ENCODE measurements around the gene RXFP4.

DNA sequence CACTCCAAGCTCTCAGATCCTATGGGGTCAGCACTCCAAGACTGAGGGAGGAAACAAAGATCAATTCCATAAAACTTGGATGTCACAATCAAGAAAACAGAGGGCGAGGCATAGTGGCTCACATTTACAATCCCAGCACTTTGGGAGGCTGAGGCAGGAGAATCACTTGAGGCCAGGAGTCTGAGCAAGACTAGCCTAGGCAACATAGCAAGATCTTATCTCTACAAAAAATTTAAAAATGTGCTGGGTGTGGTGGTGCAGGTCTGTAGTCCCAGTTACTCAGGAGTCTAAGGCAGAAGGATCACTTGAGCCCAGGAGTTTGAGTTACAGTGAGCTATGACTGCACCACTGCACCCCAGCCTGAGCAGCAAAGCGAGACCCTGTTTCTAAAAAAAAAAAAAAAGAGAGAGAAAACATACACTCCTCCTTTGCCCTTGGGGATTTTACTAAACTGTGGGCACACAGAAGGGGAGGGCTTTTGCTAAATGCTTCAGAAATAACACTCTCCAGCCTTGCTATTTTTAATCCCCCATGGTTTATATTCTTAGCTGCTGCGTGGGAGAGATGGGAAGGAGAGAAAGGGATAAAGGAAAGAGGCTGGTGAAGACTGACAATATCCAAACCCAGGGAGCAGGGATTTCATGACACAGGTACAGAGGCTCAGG, 18.8 kb downstream of the RXFP4 start:
- TF ChIP-seq CTCF (IDR thresholded peaks at IDR 0.05) (no peak), POLR2A (IDR thresholded peaks at IDR 0.05) (no peak)
